Right cardiac atrium (tissue), 5 donors: ENCODE measurements around the gene FABP3. TPM values are rescaled to one million over a fixed set of nuclear protein-coding genes. Genes with fewer than 3 reads are reported as not detected.
"Not testable (repeated sequence)": the region's sequence is repeated elsewhere in the genome, so short reads cannot be mapped to it uniquely, and the experiment has no call there.

Experiments used
- ATAC-seq, 2 donors: fragments of 200-7000 bp; cut with Tn5 transposase; one replicate each; pipeline versions ENCODE4 v1.8.0 to v1.9.1; 2020; ENCODE audit warnings: moderate library complexity in 2 of 2, mild to moderate bottlenecking in 1 of 2
- DNase-seq, 3 donors: peaks; one replicate each; pipeline ENCODE4 v3.0.0-alpha.2; 2020
- H3K27ac ChIP-seq: one replicate; pipeline ENCODE4 v1.5.1; 2013; ENCODE audit warnings: mild to moderate bottlenecking, low read length, control low read depth, moderate library complexity
- H3K27me3 ChIP-seq: one replicate; pipeline ENCODE4 v1.6.1; 2013; ENCODE audit not compliant: control insufficient read depth, insufficient read depth
- H3K4me1 ChIP-seq: one replicate; pipeline ENCODE4 v1.6.1; 2013; ENCODE audit warnings: low read length; ENCODE audit not compliant: control insufficient read depth, insufficient read depth
- H3K4me3 ChIP-seq: one replicate; pipeline ENCODE4 v1.5.1; 2013; ENCODE audit warnings: low read length, control low read depth
- H3K9me3 ChIP-seq: one replicate; pipeline ENCODE4 v1.6.1; 2013; ENCODE audit warnings: low read length; ENCODE audit not compliant: control insufficient read depth
- WGBS: extraction: QIAGEN DNeasy Blood & Tissue Kit; methylation state at CpG from one replicate; pipeline ENCODE4 v1.1.7; 2013; 5-methylcytosine and 5-hydroxymethylcytosine counted together
- intact Hi-C, 4 donors: fragments of 100-400 bp; cut with DNase I; formaldehyde crosslinking; loops; one replicate each; pipeline versions ENCODE4 v1.11.0 to v1.14.0; 2022 to 2023
- polyA plus RNA-seq: library from polyadenylated mRNA; stranded (reverse); fragments of 200-250 nt; gene quantifications from one replicate; pipeline ENCODE4 v1.2.3, GENCODE V29; 2013
- total RNA-seq, 4 donors: library from RNA; stranded (reverse); fragmentation: NEBNext Ultra II Directional; extraction: Animal tissue kit (Norgen Biotek cat#: 25700); gene quantifications; one replicate each; pipeline ENCODE4 v1.2.1, GENCODE V29; 2021
- donor health status: healthy with polysubstance abuse.
- donor health status: DM: no; HTN: yes; CAD: no.
- donor health status: DM: no; HTN: no; CAD: no.
- donor health status: DM: no; HTN: yes; CAD: no; lungs with severe emphysema.
- donor health status: DM: yes; HTN: yes; CAD: no.

The FABP3 gene
- total and polyA plus RNA-seq, 5 donors, result 2,322 to 6,193 (median 2,722) TPM

GRCh38 chr1:31398246-31398645 is 25.4 kb upstream of the FABP3 start:
- DNase-seq, result no peak
- H3K4me3 ChIP-seq, result no peak overlapping the region
- H3K27ac ChIP-seq, result no peak overlapping the region
- no peak for ATAC-seq
- H3K27me3 ChIP-seq, result no peaks in the 10 kb centered on the region
- 90% methylated on average over 2 of the region's 2 CpGs for whole genome bisulfite sequencing
- intact Hi-C loops, result loop anchor here in 1 of 4 donors (10.0 kb wide), 1 partner anchor 147 kb away; no protein-coding TSS in a partner anchor
- peaks cover 2% of the 10 kb centered on the region for H3K4me1 ChIP-seq
- H3K9me3 ChIP-seq, result no peaks in the 10 kb centered on the region

DNA sequence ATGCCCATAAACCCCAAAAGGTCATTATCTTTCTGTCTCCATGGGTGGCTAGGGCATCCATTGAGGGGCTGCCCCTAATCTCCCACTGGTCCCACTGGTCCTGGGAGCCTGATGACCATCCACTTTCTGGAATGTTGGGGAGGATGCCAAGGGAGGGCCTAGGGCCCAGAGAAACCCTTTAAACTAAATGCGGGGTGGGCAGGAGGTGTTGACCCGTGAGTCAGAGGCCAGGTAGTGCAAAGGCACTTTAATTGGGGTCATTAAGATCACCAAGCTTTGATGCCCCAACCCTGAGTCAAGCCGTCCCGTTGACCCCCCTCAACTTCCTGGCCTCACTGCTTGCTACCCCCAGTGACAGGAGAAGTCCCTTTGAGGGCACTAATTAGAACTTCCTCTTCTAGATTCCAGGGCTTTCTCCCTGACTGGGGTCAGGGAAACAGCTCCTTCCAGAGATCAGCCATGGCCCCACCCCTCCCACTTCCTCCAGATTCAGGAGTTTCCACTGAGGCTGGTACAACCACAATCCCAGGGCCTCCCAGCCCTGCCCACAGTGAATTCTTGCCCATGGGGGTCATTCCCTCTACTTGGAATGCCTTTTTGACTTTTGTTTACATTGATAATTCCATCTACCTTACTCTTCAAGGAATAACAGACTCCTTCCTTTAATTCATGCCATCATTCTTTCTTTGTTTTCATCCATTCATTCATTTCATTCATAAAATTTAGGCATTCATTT is 24.7 kb upstream of the FABP3 start:
- ATAC-seq (no peak), DNase-seq (no peak)
- no peak overlapping the region for H3K27ac ChIP-seq
- H3K9me3 ChIP-seq, result no peaks in the 10 kb centered on the region
- no peak overlapping the region for H3K4me3 ChIP-seq
- 67% methylated on average over 4 of the region's 4 CpGs for WGBS
- intact Hi-C loops, result loop anchor here in 1 of 4 donors (10.0 kb wide), 1 partner anchor 147 kb away; no protein-coding TSS in a partner anchor
- H3K27me3 ChIP-seq, result no peaks in the 10 kb centered on the region
- H3K4me1 ChIP-seq, result peaks cover 2% of the 10 kb centered on the region

DNA sequence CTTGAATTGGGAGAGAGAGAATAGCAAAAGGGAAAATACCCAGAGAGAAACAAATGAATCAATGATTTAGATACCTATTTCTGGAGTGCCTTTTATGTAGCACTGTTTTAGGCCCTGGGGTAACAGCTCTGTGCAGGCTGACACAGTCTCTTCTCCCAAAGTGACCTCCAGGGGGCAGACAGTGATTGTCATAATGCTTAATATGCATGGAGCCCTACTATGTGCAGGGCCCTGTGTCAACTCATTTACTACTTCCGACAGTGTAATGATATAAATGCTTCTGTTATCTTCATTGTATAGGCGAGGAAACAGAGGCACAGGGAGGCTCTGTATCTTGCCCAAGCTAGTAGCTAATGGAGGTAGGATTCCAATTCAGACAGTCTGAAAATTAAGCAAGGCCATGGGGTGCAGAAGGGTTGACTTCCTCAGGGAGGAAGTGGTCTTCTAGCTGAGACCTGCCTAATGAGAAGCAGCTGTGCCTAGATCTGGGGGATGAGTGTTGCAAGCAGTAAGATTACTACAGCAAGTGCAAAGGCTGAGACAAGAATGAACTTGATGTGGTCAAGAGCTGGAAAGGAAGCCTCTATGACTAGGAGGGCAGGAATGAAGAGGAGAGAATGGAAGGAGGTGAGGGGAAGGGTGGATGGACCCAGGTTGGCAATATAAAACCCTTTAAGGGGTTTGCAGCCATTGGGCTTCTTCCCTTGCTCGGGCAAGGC is 23.9 kb upstream of the FABP3 start:
- intact Hi-C loops, result loop anchor here in 1 of 4 donors (10.0 kb wide), 1 partner anchor 148 kb away; no protein-coding TSS in a partner anchor
- H3K4me3 ChIP-seq, result no peak overlapping the region
- no peaks in the 10 kb centered on the region for H3K27me3 ChIP-seq
- WGBS, result 97% methylated on average over 3 of the region's 3 CpGs
- no peak overlapping the region for H3K27ac ChIP-seq
- no peaks in the 10 kb centered on the region for H3K9me3 ChIP-seq
- H3K4me1 ChIP-seq, result peaks cover 2% of the 10 kb centered on the region
- no peak for ATAC-seq
- no peak for DNase-seq

DNA sequence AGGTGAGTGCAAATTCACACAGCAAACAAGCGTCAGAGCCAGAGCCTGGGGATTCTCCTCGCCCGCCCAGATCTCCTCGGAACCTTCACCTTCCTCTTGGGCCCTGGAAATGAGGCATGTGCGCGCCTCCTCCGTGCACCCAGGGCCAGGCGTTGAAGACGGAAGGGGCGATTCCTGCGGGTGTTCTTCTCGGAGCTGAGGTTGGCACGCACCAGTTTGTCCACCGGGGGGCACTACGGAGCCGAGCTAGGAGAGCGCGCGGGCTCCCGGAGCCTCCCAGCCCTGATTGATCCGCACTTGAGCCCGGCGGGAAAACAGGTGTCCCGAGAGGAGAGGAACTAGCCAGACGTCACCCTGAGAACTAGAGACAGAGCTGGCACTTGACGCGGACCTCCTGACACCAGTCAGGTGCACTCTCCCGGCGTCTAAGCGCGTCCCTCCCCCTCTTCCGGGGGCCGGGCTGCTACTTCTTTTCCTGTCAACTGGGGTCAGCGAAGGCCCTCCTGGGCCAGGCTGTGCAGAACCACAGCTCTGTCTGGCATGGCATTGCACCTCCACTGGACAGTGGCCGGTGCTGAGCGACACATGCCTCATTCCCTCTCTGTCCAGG is 21.8 kb upstream of the FABP3 start:
- Histone ChIP-seq H3K27ac (peak overlapping the region; percentile 11), H3K27me3 (no peaks in the 10 kb centered on the region), H3K4me1 (peaks cover 2% of the 10 kb centered on the region), H3K4me3 (peak overlapping the region; percentile 36), H3K9me3 (no peaks in the 10 kb centered on the region)
- DNase-seq (peak; percentile 80 to 93 (median 91)), ATAC-seq (peak; percentile 89 to 95)
- intact Hi-C loops, result loop anchor here in 2 of 4 donors (2.0 to 10.0 kb wide), 2 partner anchors 26 to 150 kb away; no protein-coding TSS in a partner anchor
- WGBS, result 2% methylated on average over 36 of the region's 36 CpGs

GRCh38 chr1:31393463-31393862 is 20.6 kb upstream of the FABP3 start:
- Histone ChIP-seq H3K4me1 (peaks cover 2% of the 10 kb centered on the region), H3K9me3 (no peaks in the 10 kb centered on the region), H3K27me3 (no peaks in the 10 kb centered on the region), H3K27ac (no peak overlapping the region), H3K4me3 (no peak overlapping the region)
- DNase-seq (no peak), ATAC-seq (no peak)
- intact Hi-C loops, result loop anchor here in 1 of 4 donors (10.0 kb wide), 1 partner anchor 151 kb away; no protein-coding TSS in a partner anchor

DNA sequence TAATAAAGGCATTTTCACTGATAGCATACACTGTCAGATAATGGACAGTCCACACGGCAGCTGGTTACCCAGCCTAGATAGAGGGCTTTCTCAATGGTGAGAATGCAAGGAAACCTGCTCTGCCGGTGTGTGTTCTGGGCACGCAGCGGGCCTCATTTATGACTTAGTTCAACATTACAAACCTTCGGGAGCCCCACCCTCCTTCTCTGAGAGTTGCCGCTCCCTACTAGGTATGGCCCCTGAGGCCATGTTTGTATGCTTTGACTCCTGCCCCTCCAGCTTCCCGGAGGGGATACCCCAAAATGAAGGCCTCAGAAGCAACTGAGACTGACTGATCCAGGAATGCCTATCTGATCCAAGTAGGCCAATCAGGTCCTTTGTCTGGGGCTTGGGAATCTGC is 17.2 kb upstream of the FABP3 start:
- H3K27me3 ChIP-seq, result no peaks in the 10 kb centered on the region
- DNase-seq (no peak), ATAC-seq (no peak)
- 90% methylated on average over 7 of the region's 7 CpGs for WGBS
- H3K4me1 ChIP-seq, result peaks cover 2% of the 10 kb centered on the region
- no peak overlapping the region for H3K27ac ChIP-seq
- no peak overlapping the region for H3K4me3 ChIP-seq
- H3K9me3 ChIP-seq, result no peaks in the 10 kb centered on the region
- intact Hi-C loops, result loop anchor here in 1 of 4 donors (10.0 kb wide), 1 partner anchor 155 kb away; no protein-coding TSS in a partner anchor

DNA sequence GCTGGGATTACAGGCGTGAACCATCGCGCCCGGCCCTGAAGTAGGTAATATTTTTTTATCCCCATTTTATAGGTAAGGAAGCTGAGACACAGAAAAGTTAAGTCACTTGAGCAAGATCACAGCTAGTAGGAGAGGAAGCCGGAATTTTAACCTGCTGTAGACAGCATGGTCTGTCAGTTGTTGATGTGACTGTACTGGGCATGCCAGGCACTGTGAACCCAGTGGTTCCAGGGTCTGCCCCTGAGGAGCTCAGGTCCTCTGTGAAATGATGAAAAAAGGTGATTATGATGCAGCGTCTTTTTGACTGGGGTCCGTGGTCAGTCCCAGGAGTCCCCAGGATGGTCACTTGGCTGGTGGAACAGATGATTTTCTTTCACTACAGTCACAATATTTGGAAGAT is 16.7 kb upstream of the FABP3 start:
- intact Hi-C loops, result loop anchor here in 1 of 4 donors (10.0 kb wide), 1 partner anchor 155 kb away; no protein-coding TSS in a partner anchor
- Histone ChIP-seq H3K9me3 (no peaks in the 10 kb centered on the region), H3K27ac (no peak overlapping the region), H3K27me3 (no peaks in the 10 kb centered on the region), H3K4me3 (no peak overlapping the region), H3K4me1 (no peaks in the 10 kb centered on the region)
- 92% methylated on average over 7 of the region's 7 CpGs for WGBS
- ATAC-seq (no peak), DNase-seq (no peak)

- Histone ChIP-seq H3K27me3 (no peaks in the 10 kb centered on the region), H3K9me3 (no peaks in the 10 kb centered on the region), H3K4me3 (no peak overlapping the region), H3K4me1 (peaks cover 4% of the 10 kb centered on the region), H3K27ac (no peak overlapping the region)
- ATAC-seq (no peak), DNase-seq (no peak)
- intact Hi-C loops, result no loop called here
- 59% methylated on average over 10 of the region's 10 CpGs for WGBS
Observed at GRCh38 chr1:31387612-31388011, 14.7 kb upstream of the FABP3 start.

DNA sequence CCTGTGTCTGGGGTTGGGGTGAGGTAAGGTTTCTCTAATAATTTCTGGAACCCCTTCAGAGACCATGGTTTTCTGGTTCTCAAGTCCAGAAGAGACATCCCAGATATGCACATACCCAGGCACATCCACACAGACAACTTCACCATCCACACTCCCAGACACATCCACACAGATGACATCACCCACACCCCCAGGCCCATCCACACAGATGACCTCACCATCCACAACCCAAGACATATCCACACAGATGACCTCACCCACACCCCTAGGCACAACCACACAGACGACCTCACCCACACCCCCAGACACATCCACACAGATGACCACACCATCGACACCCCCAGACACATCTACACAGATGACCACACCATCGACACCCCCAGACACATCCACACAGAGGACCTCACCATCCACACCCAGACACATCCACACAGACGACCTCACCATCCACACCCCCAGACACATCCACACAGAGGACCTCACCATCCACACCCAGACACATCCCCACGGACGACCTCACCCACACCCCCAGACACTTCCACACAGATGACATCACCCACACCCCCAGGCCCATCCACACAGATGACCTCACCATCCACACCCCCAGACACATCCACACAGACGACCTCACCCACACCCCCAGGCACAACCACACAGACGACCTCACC is 13.8 kb upstream of the FABP3 start:
- DNase-seq, H3K27ac ChIP-seq, H3K4me1 ChIP-seq, intact Hi-C loops, H3K27me3 ChIP-seq, ATAC-seq, H3K4me3 ChIP-seq, H3K9me3 ChIP-seq: not testable (repeated sequence)
- WGBS, result 75% methylated on average over 8 of the region's 8 CpGs

DNA sequence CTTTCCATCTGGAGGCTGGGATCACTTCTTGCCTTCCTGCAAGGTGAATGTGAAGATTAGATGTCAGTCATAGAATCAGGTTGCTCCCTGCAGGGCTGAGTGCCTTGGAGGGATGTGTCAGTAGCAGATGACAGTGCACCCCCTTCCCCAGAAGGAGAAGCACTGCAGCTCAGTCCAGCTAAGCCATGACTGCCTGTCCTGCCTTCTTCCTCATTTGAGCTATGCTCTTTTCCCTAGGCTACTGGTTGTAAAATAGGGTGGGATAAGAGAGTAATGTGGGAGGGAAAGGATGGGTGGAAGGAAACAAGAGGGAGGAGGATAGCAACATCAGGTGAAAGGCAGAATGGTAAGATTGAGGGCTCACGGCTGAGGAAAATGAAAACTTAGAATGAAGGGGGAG is 11.1 kb upstream of the FABP3 start:
- Histone ChIP-seq H3K27me3 (no peaks in the 10 kb centered on the region), H3K9me3 (no peaks in the 10 kb centered on the region), H3K4me3 (no peak overlapping the region), H3K27ac (peak overlapping the region; percentile 77), H3K4me1 (peaks cover 12% of the 10 kb centered on the region)
- intact Hi-C loops, result no loop called here
- DNase-seq, result no peak
- no peak for ATAC-seq
- WGBS, result 93% methylated on average over 1 of the region's 1 CpG
